GM12864 (cell line): ENCODE results near the gene MS4A6E.
"Not testable (repeated sequence)": the region's sequence is repeated elsewhere in the genome, so short reads cannot be mapped to it uniquely, and the experiment has no call there.

ENCODE experiments used
- DNase-seq: peaks from one replicate; pipeline ENCODE4 v3.0.0-alpha.2; 2011; ENCODE audit warnings: low read depth
- H3K4me3 ChIP-seq: 2 replicates; pipeline ENCODE4 v1.5.1; 2011; ENCODE audit warnings: mild to moderate bottlenecking, low read depth, low read length, control low read depth
- CTCF ChIP-seq: IDR thresholded peaks from 2 replicates; pipeline ENCODE4 v1.5.1; 2011; ENCODE audit warnings: low read depth, mild to moderate bottlenecking, moderate library complexity, low read length, control low read depth, inconsistent platforms; ENCODE audit errors: missing control alignments

The MS4A6E gene

GRCh38 chr11:60326955-60327354 lies at the start of gene MS4A6E:
Gene MS4A6E (plus strand): TSS chr11:60327255. CDS start chr11:60334896, 7,641 bp downstream.
- DNase-seq: no peak

GRCh38 chr11:60280412-60280811 lies 46.6 kb upstream of the MS4A6E start, which contains the start of gene MS4A4A:
Gene MS4A4A (plus strand): TSS chr11:60280666. CDS start chr11:60280676, 10 bp downstream.
- TF ChIP-seq CTCF: no peak
- H3K4me3 ChIP-seq: no peak within 1 kb of the TSS
- no peak for DNase-seq

More at GRCh38 chr11:60326955-60327354, at the start of gene MS4A6E:
- no peak for TF ChIP-seq CTCF
- H3K4me3 ChIP-seq: no peak within 1 kb of the TSS

GRCh38 chr11:60281485-60281884 lies 45.6 kb upstream of the MS4A6E start:
- no peak overlapping the region for H3K4me3 ChIP-seq
- no peak for DNase-seq
- no peak for TF ChIP-seq CTCF

GRCh38 chr11:60282286-60282685 lies 44.8 kb upstream of the MS4A6E start:
- TF ChIP-seq CTCF: no peak
- DNase-seq: no peak

GRCh38 chr11:60285411-60286126 lies 41.5 kb upstream of the MS4A6E start:
- not testable (repeated sequence) for H3K4me3 ChIP-seq, DNase-seq

More at GRCh38 chr11:60282286-60282685, 44.8 kb upstream of the MS4A6E start:
- no peak overlapping the region for H3K4me3 ChIP-seq

- DNase-seq: no peak
- H3K4me3 ChIP-seq: no peak overlapping the region
- TF ChIP-seq CTCF: no peak
These were observed 38.5 kb upstream of the MS4A6E start for GRCh38 chr11:60288531-60288930.

- H3K4me3 ChIP-seq: no peak overlapping the region
- no peak for TF ChIP-seq CTCF
- no peak for DNase-seq
These were observed 34.9 kb upstream of the MS4A6E start for GRCh38 chr11:60292145-60292544.
